Bladder microvascular endothelial cell (primary cell): Measurements from ENCODE around the gene OR1S1. TPM values are rescaled to one million over a fixed set of nuclear protein-coding genes. Genes with fewer than 3 reads are reported as not detected.

Source experiments
- total RNA-seq: library from RNA; depleted of rRNA; stranded (reverse); fragments of >200 nt; gene quantifications from 2 replicates; pipeline ENCODE4 v1.2.3, GENCODE V29; 2014

Gene OR1S1
- total RNA-seq, result not detected in 2 replicates

DNA sequence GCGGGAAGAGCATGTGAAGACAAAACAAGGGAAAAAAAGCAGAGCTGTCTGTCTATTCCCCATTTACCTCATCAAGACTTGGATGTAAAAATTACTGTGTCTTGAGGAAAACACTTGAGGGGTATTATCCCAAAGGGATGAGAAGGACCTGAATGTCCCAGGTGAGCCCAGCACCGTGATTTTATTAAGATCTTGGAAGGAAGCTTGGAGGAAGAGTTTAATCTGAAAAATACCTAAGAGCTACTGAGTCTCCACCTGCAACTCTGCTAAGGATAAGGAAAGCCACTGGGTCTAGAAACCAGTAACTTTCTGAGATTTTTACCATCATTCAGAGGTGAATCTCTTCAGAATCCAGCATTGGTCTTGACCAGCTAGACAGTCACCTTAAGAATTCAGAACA lies at the start of gene OR1S1:
TSS of gene OR1S1 (plus strand) at position 301 of the 400 bp plus-strand sequence.

GRCh38 chr11:58188770-58189169 lies 23.8 kb upstream of the OR1S1 start, which contains the start of gene OR9Q2:
OR9Q2 (plus strand) TSS chr11:58189070; CDS start chr11:58190491, 1,421 bp downstream.

GRCh38 chr11:58204042-58204441 lies 8.5 kb upstream of the OR1S1 start, which contains the start of gene OR1S2:
OR1S2 (minus strand) TSS chr11:58204142; CDS start chr11:58204142, 0 bp downstream.

Other genes with a start within 250 kb of the OR1S1 start
- not detected in 2 replicates for gene OR9Q1, start 188.8 kb upstream of the OR1S1 start, total RNA-seq
- not detected in 2 replicates for gene OR6Q1, start 181.8 kb upstream of the OR1S1 start, total RNA-seq
- gene OR9I1, start 87.2 kb upstream of the OR1S1 start, total RNA-seq, result not detected in 2 replicates
- gene OR9Q2, start 23.6 kb upstream of the OR1S1 start, total RNA-seq, result not detected in 2 replicates
- not detected in 2 replicates for gene OR1S2, start 8.6 kb upstream of the OR1S1 start, total RNA-seq
- not detected in 2 replicates for gene OR10Q1, start 16.2 kb downstream of the OR1S1 start, total RNA-seq
- under 0.01 TPM in 1 of 2 replicates, not detected in the other for gene OR10W1, start 55.5 kb downstream of the OR1S1 start, total RNA-seq
- not detected in 2 replicates for gene OR5B17, start 146.3 kb downstream of the OR1S1 start, total RNA-seq
- gene OR5B3, start 194.2 kb downstream of the OR1S1 start, total RNA-seq, result not detected in 2 replicates
- gene OR5B2, start 215.4 kb downstream of the OR1S1 start, total RNA-seq, result not detected in 2 replicates
- not detected in 2 replicates for gene OR5B12, start 229.5 kb downstream of the OR1S1 start, total RNA-seq